Peyer's patch (tissue), 4 donors: Measurements from ENCODE around the gene DNAH14. TPM values are rescaled to one million over a fixed set of nuclear protein-coding genes. Genes with fewer than 3 reads are reported as not detected.
"Not testable (repeated sequence)": the region's sequence is repeated elsewhere in the genome, so short reads cannot be mapped to it uniquely, and the experiment has no call there.

Experiments
- DNase-seq, 3 donors: peaks; one replicate each; pipeline ENCODE4 v3.0.0-alpha.2; 2017 to 2019
- H3K27ac ChIP-seq, 4 donors: fragments of 200-600 bp; sonication (generic); one replicate each; pipeline ENCODE4 v1.5.1; 2016 to 2019
- H3K27me3 ChIP-seq, 2 donors: fragments of 200-600 bp; sonication (generic); one replicate each; pipeline ENCODE4 v1.5.1; 2019
- H3K36me3 ChIP-seq, 3 donors: fragments of 200-600 bp; sonication (generic); one replicate each; pipeline ENCODE4 v1.5.1; 2016 to 2019
- H3K4me1 ChIP-seq, 4 donors: fragments of 200-600 bp; sonication (generic); one replicate each; pipeline ENCODE4 v1.5.1; 2016 to 2019
- H3K4me3 ChIP-seq, 4 donors: fragments of 200-600 bp; sonication (generic); 1 replicate in 3 of 4; 2 replicates in 1 of 4; pipeline ENCODE4 v1.5.1; 2016 to 2019; ENCODE audit warnings: mild to moderate bottlenecking in 1 of 4
- H3K9me3 ChIP-seq, 4 donors: fragments of 200-600 bp; sonication (generic); one replicate each; pipeline ENCODE4 v1.5.1; 2016 to 2019; ENCODE audit warnings: mild to moderate bottlenecking in 1 of 4
- POLR2A ChIP-seq, 2 donors: fragments of 450-650 bp; IDR thresholded peaks; one replicate each; pipeline ENCODE4 v1.5.1; 2017; ENCODE audit warnings: antibody characterized with exemption in 2 of 2, mild to moderate bottlenecking in 2 of 2, moderate library complexity in 2 of 2
- total RNA-seq, 4 donors: library from RNA; depleted of rRNA; stranded (reverse); fragments of >200 nt; gene quantifications; one replicate each; pipeline ENCODE4 v1.1.0, GENCODE V29; 2016
- TF ChIP-seq, protein P1 (sequence below), 6 experiments: fragments of 450-650 bp in 4 of 6; fragments of 200-600 bp in 2 of 6; sonication (generic) in 1 of 6; IDR thresholded peaks; one replicate each; pipeline ENCODE4 v1.5.1; 2017 to 2019; ENCODE audit warnings: antibody characterized with exemption in 6 of 6, mild to moderate bottlenecking in 3 of 6, moderate library complexity in 1 of 6

The DNAH14 gene
- total RNA-seq, 4 donors from 2014 or later = 6.5 to 11.0 (median 7.4) TPM

DNA sequence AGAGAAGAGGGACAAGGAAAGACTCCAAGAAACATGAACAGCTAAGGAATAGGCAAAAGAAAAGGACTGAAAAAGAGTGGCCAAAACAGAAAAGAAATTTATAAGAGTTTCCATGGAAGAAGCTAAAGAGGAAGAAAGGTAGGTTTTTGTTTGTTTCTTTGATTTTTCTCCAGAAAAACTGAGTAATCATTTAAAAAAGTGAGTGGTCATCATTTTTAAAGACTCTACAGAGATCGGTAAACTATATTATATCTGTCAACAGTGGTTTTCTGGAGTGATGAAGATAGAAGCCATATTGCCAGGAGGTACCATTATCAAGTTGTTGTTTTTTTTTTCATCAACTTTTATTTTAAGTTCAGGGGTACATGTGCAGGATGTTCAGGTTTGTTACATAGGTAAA is 202.4 kb downstream of the DNAH14 start:
- no peaks in the 10 kb centered on the region for H3K9me3 ChIP-seq
- TF ChIP-seq POLR2A (IDR thresholded peaks at IDR 0.05) = no peak
- TF ChIP-seq, protein P1, sequence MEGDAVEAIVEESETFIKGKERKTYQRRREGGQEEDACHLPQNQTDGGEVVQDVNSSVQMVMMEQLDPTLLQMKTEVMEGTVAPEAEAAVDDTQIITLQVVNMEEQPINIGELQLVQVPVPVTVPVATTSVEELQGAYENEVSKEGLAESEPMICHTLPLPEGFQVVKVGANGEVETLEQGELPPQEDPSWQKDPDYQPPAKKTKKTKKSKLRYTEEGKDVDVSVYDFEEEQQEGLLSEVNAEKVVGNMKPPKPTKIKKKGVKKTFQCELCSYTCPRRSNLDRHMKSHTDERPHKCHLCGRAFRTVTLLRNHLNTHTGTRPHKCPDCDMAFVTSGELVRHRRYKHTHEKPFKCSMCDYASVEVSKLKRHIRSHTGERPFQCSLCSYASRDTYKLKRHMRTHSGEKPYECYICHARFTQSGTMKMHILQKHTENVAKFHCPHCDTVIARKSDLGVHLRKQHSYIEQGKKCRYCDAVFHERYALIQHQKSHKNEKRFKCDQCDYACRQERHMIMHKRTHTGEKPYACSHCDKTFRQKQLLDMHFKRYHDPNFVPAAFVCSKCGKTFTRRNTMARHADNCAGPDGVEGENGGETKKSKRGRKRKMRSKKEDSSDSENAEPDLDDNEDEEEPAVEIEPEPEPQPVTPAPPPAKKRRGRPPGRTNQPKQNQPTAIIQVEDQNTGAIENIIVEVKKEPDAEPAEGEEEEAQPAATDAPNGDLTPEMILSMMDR (IDR thresholded peaks at IDR 0.05) = no peak
- H3K4me1 ChIP-seq = no peaks in the 10 kb centered on the region
- H3K27ac ChIP-seq = no peak overlapping the region
- no peaks in the 10 kb centered on the region for H3K27me3 ChIP-seq
- no peak for DNase-seq
- H3K36me3 ChIP-seq = no peaks in the 10 kb centered on the region
- H3K4me3 ChIP-seq = no peak overlapping the region

DNA sequence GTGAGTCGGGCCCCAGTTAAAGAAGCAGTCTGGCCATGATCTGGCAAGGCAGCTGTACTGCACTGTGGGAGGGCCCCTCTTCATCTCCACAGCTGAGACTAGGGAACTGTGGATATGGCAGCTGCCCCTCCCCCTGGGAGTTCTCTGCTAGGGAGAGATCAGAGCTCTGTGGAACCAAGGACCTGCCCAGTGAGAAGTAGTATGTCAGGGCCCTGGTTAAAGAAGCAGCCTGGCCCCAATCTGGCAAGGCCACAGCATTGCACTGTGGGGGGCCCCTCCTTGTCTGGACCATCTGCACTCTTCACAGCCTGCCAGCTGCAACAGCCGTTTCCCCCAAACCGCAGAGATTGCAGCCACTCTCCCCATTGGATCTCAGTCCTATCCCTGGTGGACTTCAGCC is 208.5 kb downstream of the DNAH14 start:
- Histone ChIP-seq H3K27ac (no peak overlapping the region), H3K4me1 (no peaks in the 10 kb centered on the region), H3K4me3 (no peak overlapping the region), H3K27me3 (no peaks in the 10 kb centered on the region), H3K36me3 (no peaks in the 10 kb centered on the region), H3K9me3 (no peaks in the 10 kb centered on the region)
- no peak for DNase-seq
- TF ChIP-seq, protein P1 (IDR thresholded peaks at IDR 0.05) = no peak
- no peak for TF ChIP-seq POLR2A (IDR thresholded peaks at IDR 0.05)

DNA sequence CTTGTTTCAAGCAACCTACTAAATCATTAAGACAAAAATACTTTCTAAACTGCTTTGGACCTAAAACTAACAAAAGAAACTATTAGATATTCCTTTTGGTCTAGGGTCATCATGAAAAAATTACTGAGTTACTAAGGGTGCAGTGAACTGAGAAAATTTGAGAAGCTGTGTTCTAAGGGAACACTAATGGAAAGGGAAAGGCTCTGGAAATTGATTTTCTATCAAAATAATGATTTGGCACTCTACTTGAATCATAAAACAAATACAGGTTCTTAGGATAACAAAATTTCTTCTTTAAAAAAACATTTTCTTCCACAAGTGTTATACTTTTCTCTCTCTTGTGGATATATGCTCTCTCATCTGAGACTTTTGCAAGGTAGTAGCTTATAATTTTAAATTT is 213.5 kb downstream of the DNAH14 start:
- H3K9me3 ChIP-seq = no peaks in the 10 kb centered on the region
- no peak for DNase-seq
- H3K27me3 ChIP-seq = no peaks in the 10 kb centered on the region
- no peak for TF ChIP-seq POLR2A (IDR thresholded peaks at IDR 0.05)
- TF ChIP-seq, protein P1 (IDR thresholded peaks at IDR 0.05) = no peak
- H3K36me3 ChIP-seq = no peaks in the 10 kb centered on the region
- H3K4me1 ChIP-seq = no peaks in the 10 kb centered on the region
- H3K27ac ChIP-seq = no peak overlapping the region
- no peak overlapping the region for H3K4me3 ChIP-seq

DNA sequence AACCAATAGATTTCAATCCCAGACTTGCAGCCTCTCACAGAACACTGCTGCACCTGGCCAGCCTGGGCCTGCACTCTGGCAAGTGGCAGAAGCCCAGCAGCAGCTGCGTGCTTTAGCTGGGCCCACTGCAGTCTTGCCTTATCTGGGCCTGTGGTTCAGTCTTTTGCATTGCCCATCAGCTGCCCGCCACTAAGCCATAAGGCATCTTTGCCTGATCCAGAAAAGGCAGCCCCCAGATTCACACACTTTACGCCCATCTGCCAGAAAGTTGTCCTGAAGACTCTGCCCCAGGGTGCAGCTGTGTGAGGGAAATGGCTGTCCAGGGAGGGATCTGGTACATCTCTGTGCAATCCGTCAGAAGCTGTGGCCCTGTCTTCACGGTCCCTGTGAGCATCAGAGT is 217.0 kb downstream of the DNAH14 start:
- H3K27ac ChIP-seq = no peak overlapping the region
- TF ChIP-seq, protein P1 (IDR thresholded peaks at IDR 0.05) = no peak
- TF ChIP-seq POLR2A (IDR thresholded peaks at IDR 0.05) = no peak
- H3K4me3 ChIP-seq = no peak overlapping the region
- no peaks in the 10 kb centered on the region for H3K36me3 ChIP-seq
- H3K4me1 ChIP-seq = no peaks in the 10 kb centered on the region
- DNase-seq = no peak
- H3K9me3 ChIP-seq = no peaks in the 10 kb centered on the region
- H3K27me3 ChIP-seq = no peaks in the 10 kb centered on the region

DNA sequence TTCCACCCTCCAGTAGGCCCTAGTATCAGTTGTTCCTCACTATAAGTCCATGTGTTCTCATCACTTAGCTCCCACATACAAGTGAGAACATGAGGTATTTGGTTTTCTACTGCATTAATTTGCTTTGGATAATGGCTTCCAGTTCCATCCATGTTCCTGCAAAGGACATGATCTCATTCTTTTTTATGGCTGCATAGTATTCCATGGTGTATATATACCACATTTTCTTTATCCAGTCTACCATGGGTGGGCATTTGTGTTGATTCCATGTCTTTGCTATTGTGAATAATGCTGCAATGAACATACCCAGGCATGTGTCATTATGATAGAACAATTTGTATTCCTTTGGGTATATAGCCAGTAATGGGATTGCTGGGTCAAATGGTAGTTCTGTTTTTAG is 218.3 kb downstream of the DNAH14 start:
- H3K36me3 ChIP-seq, H3K4me1 ChIP-seq, H3K4me3 ChIP-seq, DNase-seq, H3K27ac ChIP-seq, H3K27me3 ChIP-seq, H3K9me3 ChIP-seq: not testable (repeated sequence)

DNA sequence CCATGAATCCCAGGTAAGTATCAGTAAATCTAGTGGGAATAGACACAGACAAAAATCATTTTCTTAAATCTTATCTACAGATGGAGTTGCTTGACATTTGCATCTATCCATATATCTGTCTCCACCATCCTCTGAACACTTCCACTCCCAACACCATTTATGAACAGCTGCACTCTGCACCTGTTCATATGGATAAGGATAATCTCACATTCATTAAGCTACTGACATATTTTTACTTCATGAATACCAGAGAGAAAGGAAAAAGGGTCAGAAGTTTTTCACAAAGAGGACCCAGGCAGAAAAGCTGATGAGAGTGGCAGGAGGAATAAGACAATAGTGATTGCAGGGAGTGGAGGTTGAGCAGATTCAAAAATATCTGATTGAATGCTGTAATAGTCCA is 222.6 kb downstream of the DNAH14 start:
- Histone ChIP-seq H3K4me1 (no peaks in the 10 kb centered on the region), H3K36me3 (no peaks in the 10 kb centered on the region), H3K4me3 (no peak overlapping the region), H3K27me3 (no peaks in the 10 kb centered on the region), H3K27ac (no peak overlapping the region), H3K9me3 (no peaks in the 10 kb centered on the region)
- TF ChIP-seq, protein P1 (IDR thresholded peaks at IDR 0.05) = no peak
- no peak for TF ChIP-seq POLR2A (IDR thresholded peaks at IDR 0.05)
- no peak for DNase-seq
